ENCODE measurements around the gene GPR135. TPM values are rescaled to one million over a fixed set of nuclear protein-coding genes. Genes with fewer than 3 reads are reported as not detected.

The GPR135 gene
- total RNA-seq, result 0.94 and 1.7 TPM in 2 replicates

GRCh38 chr14:59465316-59466135 is at the start of gene GPR135:
Gene GPR135 (minus strand): TSS chr14:59465380. CDS start chr14:59465226, 154 bp downstream.

GRCh38 chr14:59483819-59484638 is 18.8 kb upstream of the GPR135 start, which contains the start of the genes JKAMP and L3HYPDH:
Gene JKAMP (plus strand): TSS chr14:59484517. CDS start chr14:59484590, 73 bp downstream.
Gene L3HYPDH (minus strand): TSS chr14:59484408. CDS start chr14:59484316, 92 bp downstream.

Other genes starting within 250 kb of the GPR135 start
- gene L3HYPDH, start 19.0 kb upstream of the GPR135 start, total RNA-seq, result 28.5 and 31.2 TPM in 2 replicates
- gene JKAMP, start 19.1 kb upstream of the GPR135 start, total RNA-seq, result 37.3 and 49.2 TPM in 2 replicates
- gene CCDC175, start 111.4 kb upstream of the GPR135 start, total RNA-seq, result not detected in 2 replicates